Measurements from ENCODE around the gene FBXO44.

Gene FBXO44

GRCh38 chr1:11708554-11709350 is 54.1 kb downstream of the FBXO44 start:
- Mint-ChIP-seq H3K36me3 (no peaks in the 10 kb centered on the region), H3K27ac (no peak overlapping the region), H3K4me1 (peaks cover 5% of the 10 kb centered on the region)

GRCh38 chr1:11711490-11711889 is 56.8 kb downstream of the FBXO44 start:
- Mint-ChIP-seq H3K36me3 (no peaks in the 10 kb centered on the region), H3K27ac (no peak overlapping the region), H3K27me3 (peaks cover 12% of the 10 kb centered on the region), H3K4me1 (peaks cover 5% of the 10 kb centered on the region), H3K4me3 (no peak overlapping the region), H3K9me3 (no peaks in the 10 kb centered on the region)
- DNase-seq (ENCODE audit: low spot score in 2 of 2) (no peak), ATAC-seq (ENCODE audit: low read depth) (no peak)

More at GRCh38 chr1:11708554-11709350, 54.1 kb downstream of the FBXO44 start:
- no peak overlapping the region for H3K4me3 Mint-ChIP-seq
- DNase-seq (ENCODE audit: low spot score in 2 of 2) (no peak), ATAC-seq (ENCODE audit: low read depth) (no peak)
- H3K9me3 Mint-ChIP-seq, result no peaks in the 10 kb centered on the region
- peaks cover 20% of the 10 kb centered on the region for H3K27me3 Mint-ChIP-seq

GRCh38 chr1:11712285-11712684 is 57.6 kb downstream of the FBXO44 start:
- H3K4me3 Mint-ChIP-seq, result no peak overlapping the region
- peaks cover 12% of the 10 kb centered on the region for H3K27me3 Mint-ChIP-seq
- peaks cover 5% of the 10 kb centered on the region for H3K4me1 Mint-ChIP-seq
- no peak for ATAC-seq (ENCODE audit: low read depth)
- no peaks in the 10 kb centered on the region for H3K36me3 Mint-ChIP-seq
- H3K27ac Mint-ChIP-seq, result no peak overlapping the region
- DNase-seq (ENCODE audit: low spot score in 2 of 2), result no peak
- no peaks in the 10 kb centered on the region for H3K9me3 Mint-ChIP-seq

All from memory B cell (primary cell).